GM20000 (cell line): Measurements from ENCODE around the gene SCT.

Experiments
- DNase-seq: peaks from one replicate; pipeline ENCODE4 v3.0.0; 2012; ENCODE audit warnings: low spot score
- TF ChIP-seq, protein P1 (sequence below): IDR thresholded peaks from 2 replicates; pipeline ENCODE4 v1.5.1; 2012; ENCODE audit warnings: mild to moderate bottlenecking, control low read depth; ENCODE audit errors: extremely low read depth, missing control alignments

The SCT gene

DNA sequence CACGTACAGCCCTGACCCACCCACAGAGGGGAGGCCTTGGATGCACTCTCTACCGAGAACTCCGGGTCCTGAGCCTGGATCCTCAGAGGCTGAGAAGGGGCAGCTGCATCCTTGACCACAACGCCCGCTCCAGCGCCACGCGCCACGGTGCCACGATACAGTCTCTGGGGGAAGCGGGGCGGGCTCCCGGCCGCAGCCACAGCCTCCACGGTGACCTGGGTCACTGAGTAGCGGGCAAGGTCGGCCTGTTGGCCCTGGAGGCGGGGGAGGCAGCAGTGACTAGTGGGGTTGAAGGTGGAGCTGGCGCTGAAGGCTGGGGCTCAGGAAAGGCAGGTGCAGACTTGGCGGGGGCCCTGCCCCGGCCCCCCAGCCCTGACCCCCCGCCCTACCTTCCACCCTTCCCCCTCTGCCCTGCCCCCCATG is 7.3 kb downstream of the SCT start:
- no peak for DNase-seq
- TF ChIP-seq, protein P1, sequence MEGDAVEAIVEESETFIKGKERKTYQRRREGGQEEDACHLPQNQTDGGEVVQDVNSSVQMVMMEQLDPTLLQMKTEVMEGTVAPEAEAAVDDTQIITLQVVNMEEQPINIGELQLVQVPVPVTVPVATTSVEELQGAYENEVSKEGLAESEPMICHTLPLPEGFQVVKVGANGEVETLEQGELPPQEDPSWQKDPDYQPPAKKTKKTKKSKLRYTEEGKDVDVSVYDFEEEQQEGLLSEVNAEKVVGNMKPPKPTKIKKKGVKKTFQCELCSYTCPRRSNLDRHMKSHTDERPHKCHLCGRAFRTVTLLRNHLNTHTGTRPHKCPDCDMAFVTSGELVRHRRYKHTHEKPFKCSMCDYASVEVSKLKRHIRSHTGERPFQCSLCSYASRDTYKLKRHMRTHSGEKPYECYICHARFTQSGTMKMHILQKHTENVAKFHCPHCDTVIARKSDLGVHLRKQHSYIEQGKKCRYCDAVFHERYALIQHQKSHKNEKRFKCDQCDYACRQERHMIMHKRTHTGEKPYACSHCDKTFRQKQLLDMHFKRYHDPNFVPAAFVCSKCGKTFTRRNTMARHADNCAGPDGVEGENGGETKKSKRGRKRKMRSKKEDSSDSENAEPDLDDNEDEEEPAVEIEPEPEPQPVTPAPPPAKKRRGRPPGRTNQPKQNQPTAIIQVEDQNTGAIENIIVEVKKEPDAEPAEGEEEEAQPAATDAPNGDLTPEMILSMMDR, result no peak

GRCh38 chr11:618856-619627 is 7.9 kb downstream of the SCT start:
- DNase-seq, result no peak
- TF ChIP-seq, protein P1, result no peak

GRCh38 chr11:617912-618682 is 8.9 kb downstream of the SCT start:
- no peak for DNase-seq
- TF ChIP-seq, protein P1, result no peak

GRCh38 chr11:617199-617911 is 9.6 kb downstream of the SCT start:
- no peak for DNase-seq
- TF ChIP-seq, protein P1, result no peak

GRCh38 chr11:616320-617198 is 10.4 kb downstream of the SCT start:
- no peak for DNase-seq

GRCh38 chr11:615504-616319 is 11.3 kb downstream of the SCT start, which contains the start of gene IRF7:
TSS of gene IRF7 (minus strand) at chr11:615950. CDS start at chr11:615364, 586 bp downstream.
- peak; percentile 98 for DNase-seq
- TF ChIP-seq, protein P1, result no peak

More at GRCh38 chr11:616320-617198, 10.4 kb downstream of the SCT start:
- TF ChIP-seq, protein P1, result no peak
